ENCODE data around the gene COL24A1. TPM values are rescaled to one million over a fixed set of nuclear protein-coding genes. Genes with fewer than 3 reads are reported as not detected.
"Not testable (repeated sequence)": the region's sequence is repeated elsewhere in the genome, so short reads cannot be mapped to it uniquely, and the experiment has no call there.

The COL24A1 gene
- polyA plus RNA-seq, 1 donor: 3.8 TPM

DNA sequence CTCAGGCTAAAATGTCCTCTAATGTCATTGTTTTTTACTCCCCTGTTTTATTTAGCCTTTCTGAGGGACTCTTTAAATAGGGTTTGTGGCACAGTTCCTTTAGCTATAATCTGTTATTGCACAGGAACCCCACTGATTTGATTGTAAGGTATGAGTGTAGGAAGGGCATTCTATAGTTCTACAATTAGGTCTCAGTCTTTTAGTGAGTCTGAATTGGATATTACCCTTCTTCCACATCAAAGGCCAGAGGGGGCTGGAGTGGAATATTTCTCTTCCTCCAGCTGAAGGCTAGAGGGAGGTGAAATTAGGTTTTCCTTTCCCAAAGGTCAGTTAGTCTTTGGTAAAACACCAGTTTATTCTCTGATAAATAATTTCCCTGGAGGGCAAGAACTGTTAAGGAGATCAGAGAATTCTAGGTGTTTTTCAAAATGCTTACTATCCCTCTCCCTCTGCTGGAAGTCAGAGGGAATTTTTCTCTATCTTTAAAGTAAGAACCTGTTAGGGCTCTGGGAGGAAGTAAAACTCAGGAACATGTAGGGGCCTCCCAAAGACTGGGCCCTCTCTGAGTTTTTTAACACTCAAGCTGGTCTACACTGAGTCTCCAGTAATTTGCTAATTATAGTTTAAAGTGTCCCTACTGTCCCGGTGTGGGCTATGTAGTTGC, 272.1 kb downstream of the COL24A1 start:
- DNase-seq: no peak

DNA sequence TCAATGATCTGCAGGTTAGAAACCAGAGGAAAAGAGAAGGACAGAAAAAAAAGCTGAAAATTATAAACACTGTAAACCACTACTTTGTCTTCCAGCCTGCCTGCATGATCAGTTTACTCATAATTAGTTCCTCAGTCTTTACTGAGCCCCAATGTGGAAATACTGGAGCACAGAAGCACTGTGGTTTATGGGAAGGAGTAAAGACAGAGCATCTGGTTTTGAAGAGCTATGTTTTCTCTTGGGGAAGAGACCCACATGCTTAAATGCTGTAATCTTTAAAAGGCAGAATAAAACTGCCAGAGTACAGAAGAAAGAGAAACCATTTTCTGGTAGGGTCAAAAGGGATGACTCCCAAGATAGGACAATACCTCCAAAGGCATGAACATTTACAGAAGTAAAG, 289.4 kb downstream of the COL24A1 start:
- no peak for DNase-seq

DNA sequence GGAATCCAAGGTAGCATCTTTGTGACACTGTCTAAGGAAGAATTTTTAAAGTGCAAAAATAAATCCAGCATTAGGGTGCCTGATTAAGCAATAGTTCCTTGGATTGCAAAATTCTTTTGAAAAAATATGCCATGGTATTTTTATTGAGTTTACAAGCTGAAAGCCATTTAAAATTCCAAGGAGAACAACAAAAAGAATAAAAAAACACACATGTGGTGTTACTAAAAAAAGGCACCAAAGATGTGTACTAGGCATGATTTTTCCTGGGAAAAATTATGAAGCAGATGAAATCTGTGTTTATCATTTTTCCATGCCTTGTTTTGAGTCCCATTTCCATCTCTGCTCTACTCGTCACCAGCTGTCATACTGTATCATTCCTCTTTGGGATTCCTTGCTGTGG, 291.4 kb downstream of the COL24A1 start:
- no peak for DNase-seq

DNA sequence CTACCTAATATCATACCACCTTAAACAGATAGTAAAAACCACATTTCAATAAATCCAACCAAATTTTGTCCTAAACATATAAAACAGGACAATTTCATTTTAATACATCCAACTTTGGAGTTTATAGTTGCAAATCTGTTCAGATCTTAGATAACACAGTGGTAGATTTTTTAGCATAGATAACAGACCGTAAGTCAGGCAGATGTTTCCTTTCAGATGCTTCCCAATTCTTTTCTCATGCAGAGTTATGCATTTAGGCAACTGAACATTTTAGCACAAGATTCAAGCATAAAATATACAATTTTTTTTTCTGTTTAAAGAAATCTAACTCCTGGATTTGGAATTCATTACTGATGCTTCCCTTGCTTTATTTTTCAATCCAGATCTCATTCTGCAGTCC, 291.8 kb downstream of the COL24A1 start:
- DNase-seq: no peak

DNA sequence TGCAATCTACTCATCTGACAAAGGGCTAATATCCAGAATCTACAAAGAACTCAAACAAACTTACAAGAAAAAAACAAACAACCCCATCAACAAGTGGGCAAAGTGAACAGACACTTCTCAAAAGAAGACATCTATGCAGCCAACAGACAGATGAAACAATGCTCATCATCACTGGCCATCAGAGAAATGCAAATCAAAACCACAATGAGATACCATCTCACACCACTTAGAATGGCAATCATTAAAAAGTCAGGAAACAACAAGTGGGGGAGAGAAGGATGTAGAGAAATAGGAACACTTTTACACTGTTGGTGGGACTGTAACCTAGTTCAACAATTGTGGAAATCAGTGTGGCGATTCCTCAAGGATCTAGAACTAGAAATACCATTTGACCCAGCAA, 292.9 kb downstream of the COL24A1 start:
- DNase-seq: not testable (repeated sequence)

DNA sequence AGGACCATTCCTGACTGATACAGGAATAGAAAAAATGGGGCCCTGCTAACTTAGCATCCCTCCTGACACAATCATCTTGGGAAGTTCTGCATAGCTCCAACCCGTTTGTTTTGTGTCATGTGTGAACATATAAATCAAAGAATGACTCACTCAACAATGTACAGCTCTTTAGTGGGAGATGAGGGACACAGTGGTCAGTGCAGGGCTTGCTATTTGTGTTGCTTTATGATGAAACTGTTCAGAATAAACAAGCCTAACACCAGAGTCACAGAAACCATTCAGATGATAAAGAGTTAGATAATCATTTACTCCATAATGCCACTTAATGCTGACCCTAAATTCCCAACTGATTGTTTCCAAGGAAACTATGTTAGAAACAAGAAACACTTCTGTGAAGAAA, 294.1 kb downstream of the COL24A1 start:
- DNase-seq: no peak

DNA sequence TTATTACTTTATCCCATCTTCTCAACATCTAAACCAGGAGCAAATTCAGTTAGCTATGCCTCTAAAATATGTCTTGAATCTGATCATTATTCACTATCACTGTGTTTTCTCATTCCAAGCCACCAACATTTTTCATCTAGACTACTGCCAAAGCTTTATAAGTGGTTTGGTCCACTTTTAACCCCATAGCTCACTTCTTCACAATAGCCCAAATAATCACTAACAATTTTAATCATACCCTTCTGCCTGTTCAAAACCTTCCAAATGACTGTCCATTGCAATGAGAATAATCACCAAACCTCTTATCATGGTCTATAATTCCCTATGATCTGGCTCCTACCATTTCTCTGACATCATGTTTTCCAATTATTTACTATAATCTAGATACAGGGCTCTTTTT, 298.6 kb downstream of the COL24A1 start:
- no peak for DNase-seq

DNA sequence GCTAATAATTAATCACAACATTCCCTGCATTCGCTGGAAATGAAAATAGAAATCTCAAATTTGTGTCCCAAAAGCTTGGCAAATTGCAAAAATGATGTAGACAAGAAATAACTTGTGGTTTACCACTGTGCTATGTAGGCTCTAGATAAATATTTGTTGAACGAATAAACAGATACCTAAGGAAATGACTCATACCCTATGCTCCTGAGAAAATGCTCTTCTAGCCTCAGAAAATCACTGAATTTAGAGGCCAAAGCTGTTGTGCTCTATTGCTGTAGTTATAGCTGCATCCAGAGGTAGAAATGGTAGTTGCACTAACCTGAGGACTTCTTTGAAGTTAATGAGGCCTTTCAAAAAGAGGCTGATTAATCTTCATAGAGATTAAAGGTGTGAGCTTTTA, 306.3 kb downstream of the COL24A1 start:
- no peak for DNase-seq

DNA sequence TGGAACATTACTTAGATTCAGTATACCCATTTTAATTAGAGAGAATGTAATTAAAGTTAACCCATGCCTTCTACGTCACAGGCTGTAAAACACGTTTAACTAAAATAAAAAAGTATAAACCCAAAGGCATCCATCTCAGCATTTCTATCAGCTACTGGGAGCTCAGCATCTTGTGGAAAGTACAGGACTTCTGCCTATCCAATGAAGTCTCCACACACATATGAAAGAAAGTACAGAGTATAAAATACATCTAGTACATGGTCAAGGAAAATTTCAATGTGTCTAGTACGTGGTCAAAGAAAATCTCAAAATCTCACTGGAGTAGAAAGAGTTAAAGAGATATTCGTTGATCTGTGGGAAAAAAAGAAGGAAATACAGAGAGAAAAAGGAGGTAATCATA, 306.9 kb downstream of the COL24A1 start:
- no peak for DNase-seq

DNA sequence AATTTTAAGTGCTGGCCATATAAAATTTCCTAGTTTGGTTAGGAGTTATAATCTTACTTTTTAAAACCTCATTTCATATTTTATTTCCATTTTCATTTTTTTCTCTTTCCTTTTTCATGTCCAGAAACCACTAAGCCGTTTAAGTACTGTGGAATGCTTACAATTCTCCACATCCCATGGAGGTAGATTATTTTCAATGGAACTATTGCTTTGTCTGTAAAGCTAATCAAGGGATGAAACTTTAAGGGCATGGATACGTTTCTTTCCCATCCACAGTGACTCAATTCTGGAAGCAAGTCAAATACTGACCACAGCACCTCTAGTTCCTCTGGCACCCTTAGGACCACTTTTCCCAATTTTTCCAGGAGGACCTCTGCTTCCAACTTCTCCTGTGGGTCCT, 309.2 kb downstream of the COL24A1 start:
- no peak for DNase-seq

DNA sequence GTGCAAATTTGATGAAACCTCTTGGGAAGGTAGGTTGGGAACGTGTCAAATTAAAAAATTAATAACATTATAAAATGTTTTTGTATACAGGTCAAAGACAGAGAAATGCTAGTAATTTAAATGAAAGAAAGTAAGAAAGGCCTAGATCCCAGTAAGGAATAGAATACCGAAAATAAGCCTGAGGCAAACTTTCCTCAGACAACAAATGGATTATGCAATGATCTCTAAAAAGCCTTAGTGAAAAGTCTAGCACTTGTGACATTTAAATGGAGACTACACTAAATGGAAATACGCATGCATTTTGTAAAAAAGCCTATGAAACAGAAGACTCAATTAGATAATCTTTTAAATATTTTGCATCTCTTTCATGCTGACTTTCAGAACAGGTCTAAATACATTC, 309.9 kb downstream of the COL24A1 start:
- DNase-seq: no peak

DNA sequence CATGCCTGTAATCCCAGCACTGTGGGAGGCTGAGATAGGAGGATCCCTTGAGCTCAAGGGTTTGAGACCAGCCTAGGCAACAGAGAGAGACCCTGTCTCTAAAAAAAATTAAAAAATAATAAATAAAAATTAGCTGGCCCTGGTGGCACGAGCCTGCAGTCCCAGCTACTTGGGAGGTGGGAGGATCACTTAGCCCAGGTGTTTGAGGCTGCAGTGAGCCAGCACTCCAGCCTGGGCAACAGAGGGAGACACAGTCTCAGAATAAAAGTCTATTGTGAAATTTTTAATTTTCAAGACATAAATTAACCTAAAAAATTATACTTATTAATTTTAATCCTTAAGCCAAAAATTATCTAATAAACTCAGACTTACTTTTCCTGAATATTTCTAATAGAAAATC, 317.1 kb downstream of the COL24A1 start:
- no peak for DNase-seq

DNA sequence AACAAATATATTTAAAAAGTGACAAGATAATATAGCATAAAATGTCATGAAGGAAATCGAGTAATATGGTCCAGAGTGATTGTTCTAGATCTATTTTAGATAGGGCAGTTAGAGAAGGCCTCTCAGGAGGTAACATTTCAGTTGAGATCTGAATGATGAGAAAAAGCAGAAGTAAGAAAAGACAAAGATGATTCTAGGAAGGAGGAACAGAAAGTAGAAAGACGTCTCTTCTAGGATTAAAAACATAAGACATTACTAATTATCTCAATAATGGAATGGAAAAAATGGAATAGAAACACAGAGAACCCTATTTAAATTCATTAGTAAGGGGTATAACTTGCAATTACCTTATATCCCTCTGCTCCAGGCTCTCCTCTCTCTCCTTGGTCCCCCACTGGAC, 318.3 kb downstream of the COL24A1 start:
- no peak for DNase-seq

DNA sequence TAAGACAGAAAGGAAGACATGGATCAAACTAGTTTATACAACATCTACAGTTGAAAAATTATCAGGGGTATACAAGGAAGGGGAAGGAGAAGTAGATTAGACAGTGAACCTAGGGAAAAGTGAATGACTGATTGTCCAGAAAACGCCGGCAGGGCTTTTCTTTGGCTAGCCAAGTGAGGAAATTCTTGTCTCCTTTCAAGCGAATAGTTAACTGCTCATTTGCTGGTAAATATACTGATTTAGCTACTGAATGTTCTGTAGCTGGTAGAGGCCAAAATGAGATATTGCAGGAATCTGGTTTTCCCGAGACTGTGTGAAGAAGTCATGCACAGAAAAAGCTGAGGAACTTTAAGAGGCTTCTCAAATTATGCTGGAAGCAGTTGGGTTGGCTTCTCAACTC, 319.8 kb downstream of the COL24A1 start:
- no peak for DNase-seq

DNA sequence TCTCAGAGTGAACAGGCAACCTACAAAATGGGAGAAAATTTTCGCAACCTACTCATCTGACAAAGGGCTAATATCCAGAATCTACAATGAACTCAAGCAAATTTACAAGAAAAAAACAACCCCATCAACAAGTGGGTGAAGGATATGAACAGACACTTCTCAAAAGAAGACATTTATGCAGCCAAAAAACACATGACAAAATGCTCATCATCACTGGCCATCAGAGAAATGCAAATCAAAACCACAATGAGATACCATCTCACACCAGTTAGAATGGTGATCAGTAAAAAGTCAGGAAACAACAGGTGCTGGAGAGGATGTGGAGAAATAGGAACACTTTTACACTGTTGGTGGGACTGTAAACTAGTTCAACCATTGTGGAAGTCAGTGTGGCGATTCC, 323.4 kb downstream of the COL24A1 start:
- DNase-seq: not testable (repeated sequence)

DNA sequence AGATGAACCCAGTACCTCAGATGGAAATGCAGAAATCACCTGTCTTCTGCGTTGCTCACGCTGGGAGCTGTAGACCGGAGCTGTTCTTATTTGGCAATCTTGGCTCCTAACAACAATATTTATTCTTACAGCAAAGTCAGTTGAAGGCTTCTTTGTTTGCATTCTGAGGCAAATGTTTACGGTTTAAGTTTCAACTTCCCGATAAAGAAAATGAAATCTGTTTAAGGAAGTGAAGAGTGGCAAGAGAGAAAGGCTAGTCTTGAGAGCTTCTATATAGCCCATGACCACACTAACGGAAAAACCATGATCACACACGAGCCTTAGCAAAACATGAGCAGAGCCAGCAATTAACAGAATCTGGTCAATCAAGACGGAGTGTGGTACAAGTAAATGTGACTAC, 325.7 kb downstream of the COL24A1 start:
- DNase-seq: no peak

DNA sequence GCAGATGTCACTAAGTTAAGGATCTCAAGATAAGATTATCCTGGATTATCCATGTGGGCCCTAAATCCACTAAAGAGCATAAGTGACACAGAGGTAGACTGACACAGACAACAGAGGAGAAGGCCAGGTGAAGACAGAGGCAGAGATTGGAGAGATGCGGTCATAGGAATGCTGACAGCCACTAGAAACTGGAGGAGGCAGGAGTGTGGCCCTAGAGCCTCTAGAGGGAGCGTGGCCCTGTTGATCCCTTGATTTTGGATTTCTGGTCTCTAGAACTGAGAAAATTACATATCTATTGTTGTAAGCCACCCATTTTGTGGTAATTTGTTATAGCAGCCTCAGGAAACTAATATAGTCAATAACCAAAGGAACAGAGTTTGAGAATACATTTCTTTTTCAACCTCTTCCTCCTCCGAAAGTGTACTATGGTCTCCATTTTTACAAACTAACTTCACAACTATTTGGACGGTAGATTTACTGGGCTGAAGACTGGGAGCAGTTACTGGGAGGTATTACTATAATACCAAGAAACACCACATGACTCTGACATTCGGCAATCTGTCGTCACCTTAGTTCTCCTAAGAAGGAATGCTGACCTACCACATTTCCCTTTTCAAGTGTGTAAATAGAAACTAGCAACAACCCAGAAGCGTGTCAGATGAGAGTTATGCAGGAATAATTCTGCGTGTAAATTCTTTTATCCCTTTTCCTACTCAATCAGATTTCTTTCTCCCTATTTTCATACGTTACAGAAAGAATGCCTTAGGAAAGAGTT, 332.3 kb downstream of the COL24A1 start:
- DNase-seq: no peak

DNA sequence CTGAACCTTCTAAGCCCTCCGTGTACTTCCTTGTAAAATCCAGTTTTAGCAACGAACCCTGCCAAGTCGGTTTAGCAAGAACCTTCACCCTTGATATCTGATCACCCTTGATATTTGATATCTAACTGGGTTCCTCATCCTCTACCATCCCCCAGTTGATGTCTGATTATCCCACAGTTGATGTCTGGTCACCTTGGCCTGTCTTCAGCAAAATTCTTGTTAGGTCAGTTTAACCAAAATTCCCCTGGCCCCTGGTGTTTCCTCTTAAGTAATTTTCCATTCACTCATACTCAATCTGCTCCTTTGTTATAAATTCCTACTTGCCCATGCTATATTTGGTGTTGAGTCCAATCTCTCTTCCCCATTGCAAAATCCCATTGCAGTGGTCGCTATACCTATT, 333.9 kb downstream of the COL24A1 start:
- DNase-seq: no peak

DNA sequence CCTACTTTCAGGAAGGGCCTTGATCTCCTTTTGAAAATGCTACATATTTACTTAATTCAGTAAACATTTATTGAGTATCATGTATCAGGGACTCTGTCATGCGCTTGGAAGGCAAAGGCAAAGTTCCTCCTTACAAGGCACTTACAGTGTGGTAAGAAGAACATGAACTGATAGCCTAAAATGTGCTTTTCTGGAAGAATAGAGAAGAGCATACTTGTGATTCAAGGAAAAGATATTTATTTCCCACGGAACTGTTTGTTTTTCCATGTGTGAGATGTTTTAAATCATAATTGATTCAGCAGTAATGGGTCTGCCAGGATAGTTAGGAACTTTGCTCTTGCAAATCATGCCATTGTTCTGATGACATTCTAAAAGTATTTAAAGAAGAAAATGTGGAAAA, 338.2 kb downstream of the COL24A1 start:
- DNase-seq: no peak

DNA sequence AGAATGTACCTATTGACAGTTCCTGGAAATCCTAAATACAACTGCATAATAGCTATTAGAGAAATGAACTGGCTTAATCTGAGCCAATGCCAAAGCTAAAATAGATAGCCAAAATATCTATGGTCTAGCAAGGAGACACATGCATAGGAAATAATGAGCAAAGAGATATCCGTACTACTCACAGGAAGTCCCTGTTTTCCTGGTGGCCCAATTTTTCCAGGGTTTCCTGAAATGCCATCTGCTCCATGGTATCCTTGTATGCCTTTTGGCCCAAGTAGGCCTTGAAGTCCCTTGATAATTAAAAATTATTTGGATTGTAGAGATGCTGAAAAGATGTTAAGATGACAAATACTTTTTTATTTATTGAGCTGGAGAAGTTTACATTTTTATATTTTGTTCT, 340.0 kb downstream of the COL24A1 start:
- DNase-seq: no peak

DNA sequence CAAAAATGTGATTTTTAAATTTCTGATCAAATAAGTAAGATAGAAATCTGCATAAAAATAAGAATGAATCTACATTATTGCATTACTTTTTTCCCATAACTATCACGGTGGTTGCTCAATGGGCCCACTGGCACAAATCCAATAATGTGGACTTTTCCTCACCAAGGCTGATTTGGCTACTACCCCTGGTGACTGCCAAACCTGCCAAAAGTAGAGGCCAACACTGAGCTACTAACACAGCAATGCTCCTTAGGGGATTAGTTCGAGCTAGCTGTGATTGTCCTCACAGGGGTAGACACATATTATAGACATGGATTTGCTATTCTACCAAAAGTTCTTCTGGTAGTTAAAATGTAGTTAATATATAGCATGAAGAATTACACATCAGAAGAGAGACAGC, 340.7 kb downstream of the COL24A1 start:
- DNase-seq: no peak

DNA sequence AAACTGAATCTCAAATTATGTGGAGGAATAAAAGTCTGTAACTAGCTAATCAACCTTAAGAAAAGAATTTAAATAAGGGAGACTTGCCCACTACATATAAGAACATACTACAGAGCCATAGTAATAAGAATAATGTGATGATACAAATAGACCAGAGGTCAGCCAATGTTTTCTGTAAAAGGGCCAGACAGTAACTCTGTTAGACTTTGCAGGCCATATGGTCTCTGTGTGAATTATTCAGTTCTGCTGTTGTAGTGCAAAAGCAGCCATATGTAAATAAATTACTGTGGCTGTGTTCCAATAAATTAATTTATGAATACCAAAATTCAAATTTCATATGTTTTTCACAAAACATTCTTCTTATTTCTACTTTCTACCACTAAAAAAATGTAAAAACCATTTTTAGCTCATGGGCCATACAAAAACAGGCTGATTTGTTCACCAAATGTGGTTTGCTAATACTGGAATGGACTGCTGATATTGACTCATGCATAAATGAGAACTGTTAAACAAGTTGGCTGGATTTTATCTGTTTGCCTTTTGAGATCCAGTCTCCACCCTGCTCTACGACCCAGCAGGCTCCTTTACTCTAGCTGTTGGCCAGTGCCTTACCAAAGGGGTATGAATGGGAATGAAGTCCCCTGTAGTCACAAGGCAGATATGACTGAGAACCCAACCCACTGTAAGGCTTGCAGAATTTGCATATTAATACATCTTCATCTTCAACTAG, 350.2 kb downstream of the COL24A1 start:
- DNase-seq: no peak

DNA sequence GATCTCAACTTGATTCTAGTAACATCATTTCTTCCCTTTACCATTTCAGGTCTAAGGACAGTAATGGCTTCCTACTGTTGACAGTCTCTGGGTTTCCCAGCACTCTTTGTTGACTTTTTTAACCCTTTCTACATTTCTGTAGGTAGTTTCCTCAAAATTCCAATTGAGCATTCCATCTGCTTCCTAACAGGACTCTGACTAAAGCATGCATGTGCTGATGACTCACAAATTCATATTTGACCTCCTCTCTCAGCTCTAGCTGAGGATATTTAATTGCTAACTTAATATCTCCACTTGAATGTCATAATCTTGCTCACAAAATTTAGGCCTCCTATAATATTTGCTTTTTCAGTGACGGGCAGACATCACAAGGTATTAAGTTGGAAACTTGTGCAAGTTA, 355.1 kb downstream of the COL24A1 start:
- DNase-seq: no peak

DNA sequence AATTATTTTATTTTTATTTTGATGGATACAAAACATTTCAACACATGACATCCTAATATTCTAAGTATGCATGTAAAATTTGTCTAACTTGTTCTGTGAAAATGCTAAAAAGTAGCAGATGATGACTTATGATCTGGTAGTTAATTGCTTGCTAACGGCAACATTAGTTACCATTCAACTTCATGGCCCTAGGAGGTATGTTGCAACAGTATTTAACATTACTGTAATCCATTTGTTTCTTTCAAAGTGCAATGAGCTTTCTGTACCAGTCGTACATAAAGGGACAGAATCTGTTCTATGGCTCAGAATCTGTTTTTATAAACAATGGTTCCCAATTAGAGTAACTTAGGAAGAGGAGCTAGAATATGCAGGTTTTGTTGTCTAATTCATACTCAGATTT, 356.8 kb downstream of the COL24A1 start:
- DNase-seq: no peak

Measured in hindlimb muscle (tissue), 1 donor.